Uterus (tissue), 2 donors: ENCODE measurements around the gene MMP25.

Experiments
- POLR2A ChIP-seq, 2 donors: fragments of 450-650 bp; IDR thresholded peaks; one replicate each; pipeline ENCODE4 v1.6.1; 2016; ENCODE audit warnings: antibody characterized with exemption in 2 of 2, mild to moderate bottlenecking in 1 of 2, moderate library complexity in 1 of 2
- TF ChIP-seq, protein P1 (sequence below), 4 experiments: fragments of 200-600 bp in 2 of 4; fragments of 450-650 bp in 2 of 4; sonication (generic) in 2 of 4; IDR thresholded peaks; one replicate each; pipeline ENCODE4 v1.5.1; 2016 to 2019; ENCODE audit warnings: antibody characterized with exemption in 4 of 4, mild to moderate bottlenecking in 2 of 4, moderate library complexity in 1 of 4

DNA sequence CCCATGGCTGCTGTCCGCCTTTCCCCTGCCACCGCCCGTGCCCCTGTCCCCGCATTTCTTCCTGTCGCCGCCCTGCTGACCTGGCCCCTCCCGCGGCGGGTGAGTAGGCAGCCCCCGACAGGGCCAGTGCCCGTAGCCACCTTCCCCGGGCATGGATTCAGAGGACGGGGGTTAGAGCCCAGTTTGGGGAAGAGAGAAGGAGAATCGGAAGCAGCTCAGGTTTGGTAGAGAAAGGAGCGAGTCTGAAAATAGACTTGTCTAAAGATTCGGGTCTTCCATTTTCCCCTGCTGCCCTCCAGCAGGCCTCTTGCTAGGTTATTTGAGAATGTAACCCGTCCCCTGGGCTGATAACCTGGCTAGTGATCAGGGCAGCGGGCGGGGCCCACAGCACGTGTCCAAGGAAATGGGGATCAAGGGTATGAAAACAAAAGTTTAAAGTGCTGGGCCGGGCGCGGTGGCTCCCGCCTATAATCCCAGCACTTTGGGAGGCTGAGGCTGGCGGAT is 41.5 kb upstream of the MMP25 start:
- TF ChIP-seq, protein P1, sequence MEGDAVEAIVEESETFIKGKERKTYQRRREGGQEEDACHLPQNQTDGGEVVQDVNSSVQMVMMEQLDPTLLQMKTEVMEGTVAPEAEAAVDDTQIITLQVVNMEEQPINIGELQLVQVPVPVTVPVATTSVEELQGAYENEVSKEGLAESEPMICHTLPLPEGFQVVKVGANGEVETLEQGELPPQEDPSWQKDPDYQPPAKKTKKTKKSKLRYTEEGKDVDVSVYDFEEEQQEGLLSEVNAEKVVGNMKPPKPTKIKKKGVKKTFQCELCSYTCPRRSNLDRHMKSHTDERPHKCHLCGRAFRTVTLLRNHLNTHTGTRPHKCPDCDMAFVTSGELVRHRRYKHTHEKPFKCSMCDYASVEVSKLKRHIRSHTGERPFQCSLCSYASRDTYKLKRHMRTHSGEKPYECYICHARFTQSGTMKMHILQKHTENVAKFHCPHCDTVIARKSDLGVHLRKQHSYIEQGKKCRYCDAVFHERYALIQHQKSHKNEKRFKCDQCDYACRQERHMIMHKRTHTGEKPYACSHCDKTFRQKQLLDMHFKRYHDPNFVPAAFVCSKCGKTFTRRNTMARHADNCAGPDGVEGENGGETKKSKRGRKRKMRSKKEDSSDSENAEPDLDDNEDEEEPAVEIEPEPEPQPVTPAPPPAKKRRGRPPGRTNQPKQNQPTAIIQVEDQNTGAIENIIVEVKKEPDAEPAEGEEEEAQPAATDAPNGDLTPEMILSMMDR (IDR thresholded peaks at IDR 0.05): no peak
- no peak for TF ChIP-seq POLR2A (IDR thresholded peaks at IDR 0.05)
